Fibroblast of villous mesenchyme (primary cell): ENCODE data around the gene MGP. TPM values are rescaled to one million over a fixed set of nuclear protein-coding genes. Genes with fewer than 3 reads are reported as not detected.

Source experiments
- DNase-seq: peaks from one replicate; pipeline ENCODE4 v3.0.0-alpha.2; 2010; ENCODE audit warnings: low read depth
- H3K4me3 ChIP-seq: 2 replicates; pipeline ENCODE4 v1.5.1; 2011; ENCODE audit warnings: low read depth, mild to moderate bottlenecking, low read length
- CTCF ChIP-seq: IDR thresholded peaks from 2 replicates; pipeline ENCODE4 v1.5.1; 2012; ENCODE audit warnings: low read depth, mild to moderate bottlenecking, low read length; ENCODE audit not compliant: insufficient read depth
- total RNA-seq: library from RNA; depleted of rRNA; stranded (reverse); fragments of >200 nt; gene quantifications from 2 replicates; pipeline ENCODE4 v1.2.3, GENCODE V29; 2012

Gene MGP
- total RNA-seq, 1 donor, result 3.5 TPM

- DNase-seq, result peak; percentile 51
- TF ChIP-seq CTCF, result no peak
- H3K4me3 ChIP-seq, result no peak overlapping the region
Measured at GRCh38 chr12:14853961-14854360, 31.7 kb downstream of the MGP start.

- H3K4me3 ChIP-seq, result no peak overlapping the region
- no peak for TF ChIP-seq CTCF
- DNase-seq, result no peak
Measured at GRCh38 chr12:14852880-14853279, 32.8 kb downstream of the MGP start.

- DNase-seq, result no peak
- no peak overlapping the region for H3K4me3 ChIP-seq
- TF ChIP-seq CTCF, result no peak
Measured at GRCh38 chr12:14850929-14851663, 34.6 kb downstream of the MGP start.

- peak; percentile 76 for DNase-seq
- TF ChIP-seq CTCF, result no peak
- H3K4me3 ChIP-seq, result no peak overlapping the region
Measured at GRCh38 chr12:14849661-14850060, 36.0 kb downstream of the MGP start.

GRCh38 chr12:14846876-14847580 lies 38.6 kb downstream of the MGP start:
- H3K4me3 ChIP-seq, result no peak overlapping the region
- no peak for DNase-seq
- no peak for TF ChIP-seq CTCF

- no peak overlapping the region for H3K4me3 ChIP-seq
- no peak for TF ChIP-seq CTCF
- DNase-seq, result peak; percentile 28
Measured at GRCh38 chr12:14846042-14846587, 39.5 kb downstream of the MGP start.
